Heart left ventricle (tissue), 16 donors: ENCODE measurements around the gene ZBTB8OS. TPM values are rescaled to one million over a fixed set of nuclear protein-coding genes. Genes with fewer than 3 reads are reported as not detected.

Experiments used
- ATAC-seq, 4 donors: fragments of 200-7000 bp; cut with Tn5 transposase; one replicate each; pipeline ENCODE4 v1.9.1; 2020 to 2022; ENCODE audit warnings: moderate library complexity in 4 of 4, mild to moderate bottlenecking in 3 of 4, moderate number of reproducible peaks in 1 of 4
- DNase-seq, 5 donors: peaks; one replicate each; pipeline ENCODE4 v3.0.0-alpha.2; 2020
- H3K27ac ChIP-seq, 12 donors: fragments of 200-600 bp; sonication (generic) in 4 of 12; one replicate each; pipeline versions ENCODE4 v1.5.0 to v1.8.0; 2016 to 2022; ENCODE audit warnings: mild to moderate bottlenecking in 2 of 12
- H3K27me3 ChIP-seq, 9 donors: fragments of 200-600 bp; sonication (generic) in 2 of 9; one replicate each; pipeline versions ENCODE4 v1.5.1 to v1.8.0; 2016 to 2022; ENCODE audit warnings: mild to moderate bottlenecking in 3 of 9
- H3K36me3 ChIP-seq, 9 donors: fragments of 200-600 bp; sonication (generic) in 2 of 9; one replicate each; pipeline versions ENCODE4 v1.5.0 to v1.8.0; 2018 to 2022; ENCODE audit warnings: mild to moderate bottlenecking in 2 of 9
- H3K4me1 ChIP-seq, 12 donors: fragments of 200-600 bp; sonication (generic) in 4 of 12; one replicate each; pipeline versions ENCODE4 v1.5.0 to v1.8.0; 2016 to 2022; ENCODE audit warnings: mild to moderate bottlenecking in 3 of 12
- H3K4me3 ChIP-seq, 12 donors: fragments of 200-600 bp; sonication (generic) in 4 of 12; one replicate each; pipeline versions ENCODE4 v1.5.0 to v1.8.0; 2017 to 2022; ENCODE audit warnings: mild to moderate bottlenecking in 9 of 12, moderate library complexity in 4 of 12
- H3K9me3 ChIP-seq, 12 donors: fragments of 200-600 bp; sonication (generic) in 4 of 12; one replicate each; pipeline versions ENCODE4 v1.5.0 to v1.8.0; 2016 to 2022; ENCODE audit warnings: mild to moderate bottlenecking in 1 of 12
- CTCF ChIP-seq, 12 donors: fragments of 200-600 bp; sonication (generic) in 4 of 12; IDR thresholded peaks; one replicate each; pipeline versions ENCODE4 v1.5.0 to v1.8.0; 2018 to 2022; ENCODE audit warnings: antibody characterized with exemption in 12 of 12, mild to moderate bottlenecking in 5 of 12
- WGBS, 4 donors: extraction: QIAGEN DNeasy Blood & Tissue Kit in 2 of 4; methylation state at CpG; one replicate each; pipeline versions ENCODE4 v1.1.5 to v1.1.7; 2013 to 2018; 5-methylcytosine and 5-hydroxymethylcytosine counted together
- intact Hi-C, 10 donors: fragments of 100-400 bp; cut with DNase I; formaldehyde crosslinking; loops; one replicate each; pipeline versions ENCODE4 v1.11.1 to v1.14.2; 2022
- polyA plus RNA-seq, 2 donors: library from polyadenylated mRNA; stranded (reverse); fragments of 200-250 nt; gene quantifications; one replicate each; pipeline ENCODE4 v1.2.3, GENCODE V29; 2013
- total RNA-seq, 9 donors: library from RNA; depleted of rRNA in 2 of 9; stranded (reverse); fragments of >200 nt in 2 of 9; fragmentation: NEBNext Ultra II Directional in 3 of 9; extraction: Animal tissue kit (Norgen Biotek cat#: 25700) in 3 of 9; gene quantifications; one replicate each; pipeline versions ENCODE4 v1.1.0 to v1.2.4, GENCODE V29; 2016 to 2023
- donor health status: ischemic (EF 13 %, LVEDD 7.1; RV severe dilation, severe dysfunction).
- donor health status: healthy with polysubstance abuse.
- donor health status: DM: no; HTN: yes; CAD: no.
- donor health status: DM: no; HTN: no; CAD: no.
- donor health status: ischemic (EF 25% LVEDD 6.9; RV normal size, moderate dysfunction).
- donor health status: ischemic (EF 25% LVEDD 5.7; RV mildly dilated, moderate dysfunction).
- donor health status: healthy.
- donor health status: DM: yes; HTN: yes; CAD: no.
- donor health status: ischemic (EF 35%, LVEDD 5.7; RV mildly dilated, moderate dysfunction).
- donor health status: nonischemic (EF 11% LVEDD 7.7; RV severe dilation, severe dysfunction).
- donor health status: DM: yes; HTN: yes; CAD: no.
- donor health status: PGD.
- donor health status: ischemic (EF 29% LVEDD 5.4; RV normal size, mild dysfunction).
- donor health status: nonischemic (EF 23%, LVEDD 6.1; RV moderate dilation, normal function).

Gene ZBTB8OS
- total and polyA plus RNA-seq, 11 donors, result 16.5 to 60.3 (median 34.3) TPM

GRCh38 chr1:32580348-32581017 lies 69.9 kb downstream of the ZBTB8OS start:
- intact Hi-C loops, result no loop called here
- DNase-seq (no peak), ATAC-seq (no peak)
- Histone ChIP-seq H3K4me1 (no peaks in the 10 kb centered on the region), H3K4me3 (no peak overlapping the region), H3K27me3 (no peaks in the 10 kb centered on the region), H3K27ac (no peak overlapping the region), H3K9me3 (no peaks in the 10 kb centered on the region), H3K36me3 (no peaks in the 10 kb centered on the region)
- TF ChIP-seq CTCF (IDR thresholded peaks at IDR 0.05), result no peak
- 89 to 90% (median 90%) methylated on average over 10 of the region's 10 CpGs for WGBS, 4 donors

Other genes starting within 250 kb of the ZBTB8OS start
- gene ZBTB8B, start 185.5 kb downstream of the ZBTB8OS start, total RNA-seq, result under 1 TPM in 1 of 9 donors, not detected in 8; 0.02 TPM
- under 1 TPM in 1 of 2 donors, not detected in 1; 0.01 TPM for gene ZBTB8B, start 185.5 kb downstream of the ZBTB8OS start, polyA plus RNA-seq
- gene ZBTB8A, start 111.1 kb downstream of the ZBTB8OS start, total RNA-seq, result 1 to 10 TPM; 1.8 to 5.0 (median 3.1) TPM
- gene ZBTB8A, start 111.1 kb downstream of the ZBTB8OS start, polyA plus RNA-seq, result 1 to 10 TPM; 1.1 to 2.6 TPM
- gene RBBP4, start 658 bp upstream of the ZBTB8OS start, total RNA-seq, result 100 to 1,000 TPM in 5 of 9 donors, 10 to 100 TPM in 4; 73.1 to 141 (median 101) TPM
- 10 to 100 TPM; 23.4 to 82.3 TPM for gene RBBP4, start 658 bp upstream of the ZBTB8OS start, polyA plus RNA-seq
- 10 to 100 TPM; 10.2 to 22.3 (median 14.3) TPM for gene SYNC, start 52.2 kb upstream of the ZBTB8OS start, total RNA-seq
- gene SYNC, start 52.2 kb upstream of the ZBTB8OS start, polyA plus RNA-seq, result 1 to 10 TPM; 2.7 to 8.3 TPM
- 10 to 100 TPM; 20.2 to 58.1 (median 34.8) TPM for gene YARS1, start 166.8 kb upstream of the ZBTB8OS start, total RNA-seq
- gene YARS1, start 166.8 kb upstream of the ZBTB8OS start, polyA plus RNA-seq, result 10 to 100 TPM; 18.6 to 61.3 TPM
- gene S100PBP, start 167.1 kb upstream of the ZBTB8OS start, total RNA-seq, result 10 to 100 TPM in 7 of 9 donors, 1 to 10 TPM in 2; 9.1 to 21.2 (median 10.7) TPM
- 1 to 10 TPM; 5.8 to 7.0 TPM for gene S100PBP, start 167.1 kb upstream of the ZBTB8OS start, polyA plus RNA-seq
- gene FNDC5, start 220.4 kb upstream of the ZBTB8OS start, total RNA-seq, result 100 to 1,000 TPM in 1 of 9 donors, 10 to 100 TPM in 8; 43.7 to 134 (median 59.7) TPM
- gene FNDC5, start 220.4 kb upstream of the ZBTB8OS start, polyA plus RNA-seq, result 10 to 100 TPM; 18.2 to 75.3 TPM
- gene HPCA, start 235.9 kb upstream of the ZBTB8OS start, total RNA-seq, result under 1 TPM in 1 of 9 donors, not detected in 8; 0.29 TPM
- not detected for gene HPCA, start 235.9 kb upstream of the ZBTB8OS start, polyA plus RNA-seq